Retinal pigment epithelial cell (primary cell): ENCODE data around the gene GYS1.

Source experiments
- DNase-seq: peaks from one replicate; pipeline ENCODE4 v3.0.0-alpha.2; 2010; ENCODE audit warnings: low read depth
- H3K4me3 ChIP-seq: 2 replicates; pipeline ENCODE4 v1.5.1; 2011; ENCODE audit warnings: mild to moderate bottlenecking, low read length, control low read depth, moderate library complexity
- TF ChIP-seq, protein P1 (sequence below): conservative IDR thresholded peaks from 2 replicates; pipeline ENCODE4 v1.5.1; 2011; ENCODE audit warnings: low read depth, low read length, control low read depth, inconsistent platforms

GYS1 gene

DNA sequence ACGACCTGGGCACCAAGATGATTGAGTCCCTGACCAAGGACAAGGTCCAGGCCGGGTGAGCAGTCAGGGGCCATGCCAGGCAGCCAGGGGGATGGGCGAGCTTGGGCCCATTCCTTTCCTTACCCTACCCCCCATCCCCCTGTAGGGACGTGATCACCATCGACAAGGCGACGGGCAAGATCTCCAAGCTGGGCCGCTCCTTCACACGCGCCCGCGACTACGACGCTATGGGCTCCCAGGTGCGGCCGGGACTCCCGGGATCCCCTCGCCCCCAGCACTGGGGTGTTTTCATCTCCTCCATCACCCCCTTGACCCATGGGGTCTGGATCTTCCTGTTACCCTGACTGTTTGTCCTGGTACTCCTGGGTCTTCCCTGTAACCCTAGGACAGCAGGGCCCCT lies 16.7 kb upstream of the GYS1 start:
- DNase-seq: no peak
- no peak overlapping the region for H3K4me3 ChIP-seq
- TF ChIP-seq, protein P1, sequence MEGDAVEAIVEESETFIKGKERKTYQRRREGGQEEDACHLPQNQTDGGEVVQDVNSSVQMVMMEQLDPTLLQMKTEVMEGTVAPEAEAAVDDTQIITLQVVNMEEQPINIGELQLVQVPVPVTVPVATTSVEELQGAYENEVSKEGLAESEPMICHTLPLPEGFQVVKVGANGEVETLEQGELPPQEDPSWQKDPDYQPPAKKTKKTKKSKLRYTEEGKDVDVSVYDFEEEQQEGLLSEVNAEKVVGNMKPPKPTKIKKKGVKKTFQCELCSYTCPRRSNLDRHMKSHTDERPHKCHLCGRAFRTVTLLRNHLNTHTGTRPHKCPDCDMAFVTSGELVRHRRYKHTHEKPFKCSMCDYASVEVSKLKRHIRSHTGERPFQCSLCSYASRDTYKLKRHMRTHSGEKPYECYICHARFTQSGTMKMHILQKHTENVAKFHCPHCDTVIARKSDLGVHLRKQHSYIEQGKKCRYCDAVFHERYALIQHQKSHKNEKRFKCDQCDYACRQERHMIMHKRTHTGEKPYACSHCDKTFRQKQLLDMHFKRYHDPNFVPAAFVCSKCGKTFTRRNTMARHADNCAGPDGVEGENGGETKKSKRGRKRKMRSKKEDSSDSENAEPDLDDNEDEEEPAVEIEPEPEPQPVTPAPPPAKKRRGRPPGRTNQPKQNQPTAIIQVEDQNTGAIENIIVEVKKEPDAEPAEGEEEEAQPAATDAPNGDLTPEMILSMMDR: no peak

DNA sequence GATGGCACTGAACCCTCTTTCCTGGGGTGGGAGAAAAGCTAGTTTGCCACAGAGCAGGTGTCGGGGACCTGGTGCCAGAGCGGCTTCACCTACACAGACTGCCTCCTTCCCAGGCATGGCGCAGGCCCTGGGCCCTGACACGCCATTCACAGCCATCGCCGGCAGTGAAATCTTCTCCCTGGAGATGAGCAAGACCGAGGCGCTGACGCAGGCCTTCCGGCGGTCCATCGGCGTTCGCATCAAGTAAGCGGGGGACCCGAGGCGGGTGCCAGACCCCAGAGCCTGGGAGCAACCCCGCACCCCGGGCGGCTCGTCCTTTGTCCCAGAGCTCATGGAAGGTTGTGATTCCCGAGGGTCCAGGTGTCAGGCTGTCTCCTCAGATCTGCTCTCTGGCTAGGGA lies 13.8 kb upstream of the GYS1 start:
- no peak overlapping the region for H3K4me3 ChIP-seq
- TF ChIP-seq, protein P1: no peak
- no peak for DNase-seq

DNA sequence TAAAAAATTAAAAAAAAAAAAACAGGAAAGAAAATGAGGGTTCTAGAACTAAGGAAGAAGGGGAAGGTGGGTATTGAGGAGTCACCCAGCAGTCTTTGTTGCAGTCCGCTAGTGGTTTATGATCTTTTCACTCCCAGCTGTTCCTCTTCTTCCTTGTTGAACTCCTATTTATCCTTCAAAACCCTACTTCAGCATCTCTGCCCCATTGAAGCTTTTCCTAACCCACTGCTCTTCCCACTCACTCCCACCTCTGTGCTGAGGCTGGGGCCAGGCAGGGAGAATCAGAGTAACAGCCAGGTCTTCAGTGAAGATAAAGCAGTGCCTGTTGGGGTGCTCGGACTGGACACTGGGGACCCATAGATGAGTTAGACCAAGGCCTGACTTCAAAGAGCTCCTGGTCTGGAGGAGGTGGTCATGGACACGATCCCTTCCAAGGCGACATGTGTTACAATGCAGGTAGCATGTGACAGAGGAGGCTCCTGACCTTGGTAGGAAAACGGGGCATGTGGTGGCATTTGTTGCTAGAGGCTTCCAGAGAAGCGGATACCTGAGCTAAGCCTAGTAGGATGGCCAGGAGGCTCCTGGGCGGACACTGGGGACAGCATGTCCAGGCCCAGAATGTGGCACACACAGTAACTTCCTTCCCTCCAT lies 12.0 kb upstream of the GYS1 start:
- no peak for DNase-seq
- TF ChIP-seq, protein P1: no peak
- H3K4me3 ChIP-seq: no peak overlapping the region

DNA sequence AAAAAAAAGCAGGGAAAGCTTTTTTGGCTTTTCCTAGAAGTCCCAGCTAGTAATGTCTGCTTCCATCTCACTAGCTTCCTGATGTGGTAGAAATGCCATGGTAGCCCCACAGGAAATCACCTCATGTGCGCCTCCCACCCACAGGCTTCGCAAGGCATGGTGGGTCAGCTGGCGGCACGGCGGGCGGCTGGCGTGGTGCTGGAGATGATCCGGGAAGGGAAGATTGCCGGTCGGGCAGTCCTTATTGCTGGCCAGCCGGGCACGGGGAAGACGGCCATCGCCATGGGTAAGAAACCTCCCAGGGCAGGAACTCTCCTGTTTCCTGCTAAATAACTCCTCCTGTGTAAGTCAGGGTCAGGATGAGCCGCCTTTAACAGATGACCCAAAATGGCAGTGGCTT lies 11.0 kb upstream of the GYS1 start:
- TF ChIP-seq, protein P1: no peak
- DNase-seq: no peak
- no peak overlapping the region for H3K4me3 ChIP-seq

DNA sequence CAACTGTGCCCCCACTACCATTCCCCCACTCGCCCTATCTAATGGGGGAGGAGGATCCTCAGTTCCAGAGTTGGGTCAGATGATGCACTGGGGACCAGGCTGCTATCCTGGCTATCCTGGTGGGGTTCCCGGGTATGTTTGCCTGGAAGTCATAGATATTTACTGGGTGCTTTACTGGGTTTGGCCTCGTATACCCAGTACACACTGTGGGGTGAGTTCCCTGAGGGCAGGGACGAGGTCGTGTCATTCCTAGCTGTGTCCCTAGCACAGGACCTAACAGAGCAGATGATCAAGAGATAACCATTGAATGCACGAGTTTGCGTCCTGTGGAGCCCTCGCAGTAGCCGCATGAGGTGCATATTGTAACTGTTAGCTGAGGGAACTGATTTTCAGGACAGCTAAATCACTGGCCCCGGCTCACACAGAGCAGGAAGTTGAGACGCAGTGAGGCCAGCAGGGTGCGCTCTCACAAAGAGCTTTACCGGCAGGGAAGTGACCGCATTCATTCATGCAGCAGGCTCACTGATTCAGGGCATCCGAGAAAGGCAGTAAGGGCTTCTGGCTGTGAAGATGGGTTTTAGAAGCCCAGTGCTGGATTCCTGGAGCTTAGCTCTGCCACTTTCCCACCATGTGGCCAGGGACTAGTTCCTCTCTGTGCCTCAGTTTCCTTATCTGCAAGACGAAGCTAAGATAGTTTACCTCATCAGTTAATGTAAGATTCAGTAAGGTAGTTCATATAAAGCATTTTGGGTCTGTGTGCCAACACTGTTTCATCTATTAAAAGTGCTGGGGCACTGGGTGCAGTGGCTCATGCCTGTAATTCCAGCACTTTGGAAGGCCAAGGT lies 6.6 kb upstream of the GYS1 start:
- no peak for DNase-seq
- TF ChIP-seq, protein P1: peak; percentile 86
- no peak overlapping the region for H3K4me3 ChIP-seq

DNA sequence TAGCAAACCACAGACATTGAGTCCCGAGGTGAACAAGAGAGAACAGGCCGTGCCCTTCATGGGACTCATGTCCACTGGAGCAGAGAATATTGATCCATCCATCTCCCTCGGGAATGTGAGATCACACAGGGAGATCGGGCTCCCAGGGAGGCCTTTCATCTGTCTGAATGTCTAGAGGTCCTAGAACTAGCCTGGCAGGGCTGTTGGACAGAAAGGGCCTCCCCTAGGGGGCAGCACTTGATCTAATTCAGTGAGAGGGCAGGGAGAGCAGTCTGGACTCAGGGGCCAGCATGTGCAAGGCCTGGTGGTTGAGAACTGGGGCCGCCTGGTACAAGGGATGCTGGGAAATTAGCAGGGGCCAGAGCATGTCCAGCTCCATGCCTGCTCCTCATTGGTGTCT lies 4.9 kb upstream of the GYS1 start:
- TF ChIP-seq, protein P1: peak; percentile 71
- DNase-seq: no peak
- no peak overlapping the region for H3K4me3 ChIP-seq

DNA sequence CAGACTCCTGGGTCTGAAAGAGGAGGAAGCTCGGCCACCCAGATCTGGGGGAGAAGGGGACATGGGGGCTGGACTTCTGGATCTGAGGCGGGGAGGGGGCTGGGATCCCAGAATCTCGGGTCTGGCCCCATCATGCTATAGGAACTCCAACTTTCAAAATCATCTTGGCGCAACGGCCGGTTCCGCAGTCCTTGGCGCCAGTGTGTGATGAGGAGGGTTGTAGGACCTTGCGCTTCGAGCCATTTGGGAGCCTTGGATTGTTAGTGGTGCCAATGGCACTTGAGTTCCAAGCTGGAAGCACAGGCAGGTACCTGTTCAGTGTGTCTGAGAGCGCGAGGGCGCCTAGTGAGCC lies 902 bp upstream of the GYS1 start:
- TF ChIP-seq, protein P1: no peak
- DNase-seq: no peak
- peak overlapping the region; percentile 93 for H3K4me3 ChIP-seq
